ENCODE results near the gene KCNQ2. TPM values are rescaled to one million over a fixed set of nuclear protein-coding genes. Genes with fewer than 3 reads are reported as not detected.

KCNQ2 gene
- polyA plus RNA-seq, 3 donors from 2014 or later: 0.73 TPM; not detected in 2

GRCh38 chr20:63377951-63378381 is 94.5 kb downstream of the KCNQ2 start:
- no peak for DNase-seq
- Mint-ChIP-seq H3K27ac (no peak overlapping the region), H3K4me3 (no peak overlapping the region), H3K4me1 (no peaks in the 10 kb centered on the region), H3K27me3 (ENCODE audit: low read depth in 3 of 3) (peaks cover 0 to 2% (median 1%) of the 10 kb centered on the region in 3 donors), H3K9me3 (no peaks in the 10 kb centered on the region), H3K36me3 (no peaks in the 10 kb centered on the region)

- DNase-seq: no peak
- Mint-ChIP-seq H3K4me1 (no peaks in the 10 kb centered on the region), H3K4me3 (no peak overlapping the region), H3K36me3 (no peaks in the 10 kb centered on the region), H3K9me3 (no peaks in the 10 kb centered on the region), H3K27ac (no peak overlapping the region), H3K27me3 (ENCODE audit: low read depth in 3 of 3) (peaks cover 0 to 5% (median 1%) of the 10 kb centered on the region in 3 donors)
These were observed 95.1 kb downstream of the KCNQ2 start for GRCh38 chr20:63377256-63377941.

DNA sequence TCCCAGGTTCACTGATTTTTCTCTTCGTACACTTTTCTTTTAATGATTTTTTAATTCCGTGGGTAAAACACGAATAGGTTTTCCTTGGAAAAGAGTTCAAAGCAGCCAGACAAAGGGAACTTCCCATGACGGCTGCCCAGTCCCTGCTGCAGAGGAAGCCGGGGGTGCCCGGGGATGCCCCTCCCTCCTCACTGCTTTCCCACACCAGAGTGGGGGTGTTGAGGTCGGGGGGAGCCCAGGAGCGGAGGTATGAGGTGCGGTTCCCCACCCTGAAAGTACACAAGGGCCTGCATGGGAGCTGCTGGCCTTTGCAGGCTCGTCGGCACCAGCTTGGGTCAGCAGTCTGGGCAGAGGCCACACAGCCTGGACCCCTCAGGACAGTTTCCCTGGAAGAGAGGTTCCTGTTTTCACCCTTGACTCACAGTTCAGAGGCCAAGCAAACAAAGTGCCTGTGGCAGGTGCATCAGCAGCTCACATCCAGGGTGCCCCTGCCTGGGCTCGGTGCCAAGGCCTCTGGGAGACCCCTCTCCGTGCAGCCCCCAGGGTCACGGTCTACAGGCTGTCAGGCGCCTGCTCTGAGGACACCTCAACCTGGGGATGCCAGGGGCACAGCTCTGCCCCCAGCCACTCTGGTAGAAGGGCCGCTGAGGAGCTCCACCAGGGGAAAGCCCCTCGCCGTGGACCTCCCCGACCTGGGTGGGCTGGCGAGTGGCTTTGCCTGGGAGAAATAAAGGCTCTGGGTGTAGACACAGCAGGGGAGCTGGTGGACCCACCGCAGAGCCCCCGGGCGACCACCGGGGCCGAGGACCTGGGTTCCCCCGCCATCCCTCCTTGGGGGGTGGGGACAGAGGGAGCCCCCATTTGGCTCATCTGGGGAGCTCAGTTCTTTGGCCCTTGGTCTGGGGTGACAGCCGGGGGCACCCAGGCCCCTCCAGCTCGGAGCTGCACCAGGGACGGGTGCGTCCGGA is 95.9 kb downstream of the KCNQ2 start:
- Mint-ChIP-seq H3K9me3 (no peaks in the 10 kb centered on the region), H3K4me1 (no peaks in the 10 kb centered on the region), H3K4me3 (no peak overlapping the region), H3K27me3 (ENCODE audit: low read depth in 3 of 3) (peaks cover 0 to 5% (median 1%) of the 10 kb centered on the region in 3 donors), H3K27ac (no peak overlapping the region), H3K36me3 (no peaks in the 10 kb centered on the region)
- DNase-seq: no peak

- Mint-ChIP-seq H3K27me3 (ENCODE audit: low read depth in 3 of 3) (peaks cover 0 to 5% (median 1%) of the 10 kb centered on the region in 3 donors), H3K9me3 (no peaks in the 10 kb centered on the region), H3K27ac (no peak overlapping the region), H3K4me1 (no peaks in the 10 kb centered on the region), H3K4me3 (no peak overlapping the region), H3K36me3 (no peaks in the 10 kb centered on the region)
- DNase-seq: no peak
These were observed 97.0 kb downstream of the KCNQ2 start for GRCh38 chr20:63375438-63375837.

DNA sequence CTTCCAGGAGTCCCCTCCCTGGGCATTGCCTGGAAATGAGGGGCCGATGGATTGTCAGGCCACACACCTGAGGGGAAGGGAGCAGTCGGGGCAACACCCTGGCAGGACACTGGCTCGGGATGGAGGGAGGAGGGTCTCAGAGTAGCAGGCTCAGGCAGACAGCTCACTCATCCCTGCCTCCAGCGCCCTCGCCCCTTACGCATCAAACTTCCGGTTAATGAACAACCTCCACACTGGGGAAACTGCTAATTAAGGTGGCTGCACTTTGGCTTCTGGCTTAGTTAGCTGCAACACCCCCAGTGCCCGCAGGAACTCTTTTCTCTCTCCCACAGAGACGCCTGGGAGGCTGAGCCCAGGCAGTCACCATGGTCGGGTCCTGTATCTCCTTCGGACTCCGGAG is 98.0 kb downstream of the KCNQ2 start:
- no peak for DNase-seq
- H3K27ac Mint-ChIP-seq: no peak overlapping the region
- no peaks in the 10 kb centered on the region for H3K9me3 Mint-ChIP-seq
- no peaks in the 10 kb centered on the region for H3K4me1 Mint-ChIP-seq
- no peak overlapping the region for H3K4me3 Mint-ChIP-seq
- H3K36me3 Mint-ChIP-seq: no peaks in the 10 kb centered on the region
- peaks cover 0 to 5% (median 1%) of the 10 kb centered on the region in 3 donors for H3K27me3 Mint-ChIP-seq (ENCODE audit: low read depth in 3 of 3)

DNA sequence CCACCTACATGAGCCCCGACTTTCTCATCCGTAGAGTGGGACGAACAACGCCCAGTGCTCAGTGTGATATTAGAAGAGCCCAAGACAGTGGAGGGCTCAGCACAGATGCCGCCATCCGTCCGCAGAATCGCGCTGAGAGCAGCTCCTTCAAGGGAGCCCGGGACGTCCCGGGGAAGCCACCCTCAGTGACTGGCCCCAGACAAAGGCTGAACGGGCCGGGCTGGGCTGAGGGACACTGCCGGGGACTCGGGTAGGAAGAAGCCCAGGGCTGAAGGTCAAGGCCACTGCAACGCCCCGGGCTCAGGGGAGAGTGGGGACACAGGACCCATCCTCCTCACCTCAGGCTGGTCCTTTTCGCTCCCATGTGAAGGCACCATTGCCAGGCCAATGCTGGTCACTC is 98.5 kb downstream of the KCNQ2 start:
- Mint-ChIP-seq H3K27ac (no peak overlapping the region), H3K9me3 (no peaks in the 10 kb centered on the region), H3K4me1 (no peaks in the 10 kb centered on the region), H3K36me3 (no peaks in the 10 kb centered on the region), H3K4me3 (no peak overlapping the region), H3K27me3 (ENCODE audit: low read depth in 3 of 3) (peaks cover 0 to 7% (median 1%) of the 10 kb centered on the region in 3 donors)
- DNase-seq: no peak

DNA sequence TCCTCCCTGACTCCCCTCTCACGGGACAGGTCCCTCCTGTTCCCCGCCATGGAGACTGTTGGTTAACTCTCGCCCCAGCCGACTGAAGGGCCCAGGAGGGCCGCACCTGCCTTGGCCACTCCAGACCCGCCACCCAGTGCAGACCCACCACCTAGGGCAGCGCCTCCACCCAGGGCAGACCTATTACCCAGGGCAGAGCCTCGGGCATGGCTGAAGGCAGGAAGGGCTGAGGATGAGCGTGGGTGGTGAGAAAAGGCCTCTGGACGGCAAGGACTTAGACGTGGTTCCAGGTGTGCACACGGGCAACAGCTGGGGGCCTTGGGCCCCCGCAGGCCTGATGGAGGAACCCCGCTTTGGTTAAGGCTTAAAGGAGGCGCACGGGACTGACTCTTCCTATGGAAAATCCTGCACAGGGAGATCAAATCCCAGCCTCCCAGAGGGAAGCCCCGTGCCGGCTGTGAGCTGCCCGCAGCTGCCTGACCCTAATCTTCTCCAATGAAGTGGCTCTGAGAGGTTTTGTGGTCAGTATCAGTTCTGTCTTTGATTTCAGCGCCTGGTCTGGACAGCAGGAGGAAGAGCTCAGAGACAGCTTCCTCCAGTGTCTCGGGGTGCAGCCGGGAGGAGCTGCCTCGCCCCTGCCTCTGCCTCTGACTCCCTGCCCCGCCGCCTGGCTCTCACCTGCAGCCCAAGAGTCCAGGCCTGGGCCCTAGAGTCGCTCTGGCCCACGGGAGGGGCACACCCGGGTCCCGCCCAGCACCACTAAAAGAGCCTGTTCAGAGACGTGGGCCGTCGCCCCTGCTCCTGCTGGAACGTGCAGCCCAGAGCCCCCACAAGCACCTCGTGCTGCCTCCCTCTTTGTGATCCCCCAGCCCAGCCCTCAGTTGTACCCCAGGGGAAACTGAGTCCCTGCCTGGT is 99.2 kb downstream of the KCNQ2 start:
- Mint-ChIP-seq H3K27ac (no peak overlapping the region), H3K4me1 (no peaks in the 10 kb centered on the region), H3K9me3 (no peaks in the 10 kb centered on the region), H3K27me3 (ENCODE audit: low read depth in 3 of 3) (peaks cover 0 to 7% (median 0%) of the 10 kb centered on the region in 3 donors), H3K4me3 (no peak overlapping the region), H3K36me3 (no peaks in the 10 kb centered on the region)
- DNase-seq: no peak

- H3K4me1 Mint-ChIP-seq: no peaks in the 10 kb centered on the region
- no peak overlapping the region for H3K4me3 Mint-ChIP-seq
- H3K27ac Mint-ChIP-seq: no peak overlapping the region
- peaks cover 1 to 7% (median 1%) of the 10 kb centered on the region in 3 donors for H3K27me3 Mint-ChIP-seq (ENCODE audit: low read depth in 3 of 3)
- no peak for DNase-seq
- no peaks in the 10 kb centered on the region for H3K36me3 Mint-ChIP-seq
- H3K9me3 Mint-ChIP-seq: no peaks in the 10 kb centered on the region
These were observed 101.1 kb downstream of the KCNQ2 start for GRCh38 chr20:63371291-63371865.

- no peaks in the 10 kb centered on the region for H3K9me3 Mint-ChIP-seq
- no peaks in the 10 kb centered on the region for H3K36me3 Mint-ChIP-seq
- H3K4me1 Mint-ChIP-seq: no peaks in the 10 kb centered on the region
- no peak overlapping the region for H3K4me3 Mint-ChIP-seq
- peaks cover 1 to 7% (median 1%) of the 10 kb centered on the region in 3 donors for H3K27me3 Mint-ChIP-seq (ENCODE audit: low read depth in 3 of 3)
- no peak overlapping the region for H3K27ac Mint-ChIP-seq
- no peak for DNase-seq
These were observed 101.8 kb downstream of the KCNQ2 start for GRCh38 chr20:63370618-63371187.

DNA sequence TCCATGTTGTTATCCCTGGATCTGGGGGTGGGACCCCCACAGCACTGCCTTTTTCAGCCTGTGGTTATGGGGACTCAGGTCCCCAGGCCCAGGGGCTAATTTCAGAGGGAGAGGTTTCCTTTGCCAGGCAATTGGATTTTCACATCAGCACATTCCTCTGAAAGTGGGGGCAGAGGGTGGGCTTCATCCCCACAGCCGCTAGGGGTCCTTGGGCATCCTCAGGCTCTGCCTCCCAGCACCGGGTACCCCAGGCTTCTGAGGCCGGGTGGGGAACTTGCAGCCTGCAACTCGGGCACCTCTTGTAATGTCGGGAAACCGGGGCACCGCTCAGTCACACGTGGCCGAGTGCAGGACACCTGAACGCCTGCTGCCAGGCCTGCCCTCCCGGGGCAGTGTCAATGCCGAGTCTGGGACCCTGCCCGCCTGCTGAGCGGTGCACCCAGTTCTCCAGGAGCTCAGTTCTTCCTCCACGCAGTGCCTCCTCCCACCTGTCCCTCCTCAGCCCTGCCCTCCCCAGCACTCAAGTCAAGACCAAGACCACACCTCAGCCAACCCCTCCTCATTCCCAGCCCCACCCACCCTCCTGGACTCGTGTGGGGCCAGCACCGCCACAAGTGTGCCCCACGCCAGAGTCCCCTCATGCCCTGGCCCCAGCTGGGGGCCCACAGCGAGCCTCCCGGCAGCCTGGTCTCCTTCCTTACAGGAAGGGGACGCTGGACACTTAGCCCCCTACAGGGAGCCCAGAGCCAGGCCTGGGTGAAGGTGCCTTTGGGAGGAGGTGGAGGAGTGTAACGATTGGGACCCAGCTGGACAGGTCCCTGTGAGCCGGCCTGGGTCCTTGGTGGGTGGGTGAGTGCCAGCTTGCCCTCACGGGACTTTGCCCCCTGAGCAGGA is 102.5 kb downstream of the KCNQ2 start:
- no peak overlapping the region for H3K4me3 Mint-ChIP-seq
- no peak overlapping the region for H3K27ac Mint-ChIP-seq
- H3K27me3 Mint-ChIP-seq (ENCODE audit: low read depth in 3 of 3): peaks cover 1 to 5% (median 1%) of the 10 kb centered on the region in 3 donors
- DNase-seq: no peak
- H3K4me1 Mint-ChIP-seq: no peaks in the 10 kb centered on the region
- H3K9me3 Mint-ChIP-seq: no peaks in the 10 kb centered on the region
- no peaks in the 10 kb centered on the region for H3K36me3 Mint-ChIP-seq

- Mint-ChIP-seq H3K4me3 (no peak overlapping the region), H3K36me3 (no peaks in the 10 kb centered on the region), H3K4me1 (no peaks in the 10 kb centered on the region), H3K27me3 (ENCODE audit: low read depth in 3 of 3) (peaks cover 1 to 5% (median 1%) of the 10 kb centered on the region in 3 donors), H3K27ac (no peak overlapping the region), H3K9me3 (no peaks in the 10 kb centered on the region)
- no peak for DNase-seq
These were observed 103.4 kb downstream of the KCNQ2 start for GRCh38 chr20:63369024-63369530.

DNA sequence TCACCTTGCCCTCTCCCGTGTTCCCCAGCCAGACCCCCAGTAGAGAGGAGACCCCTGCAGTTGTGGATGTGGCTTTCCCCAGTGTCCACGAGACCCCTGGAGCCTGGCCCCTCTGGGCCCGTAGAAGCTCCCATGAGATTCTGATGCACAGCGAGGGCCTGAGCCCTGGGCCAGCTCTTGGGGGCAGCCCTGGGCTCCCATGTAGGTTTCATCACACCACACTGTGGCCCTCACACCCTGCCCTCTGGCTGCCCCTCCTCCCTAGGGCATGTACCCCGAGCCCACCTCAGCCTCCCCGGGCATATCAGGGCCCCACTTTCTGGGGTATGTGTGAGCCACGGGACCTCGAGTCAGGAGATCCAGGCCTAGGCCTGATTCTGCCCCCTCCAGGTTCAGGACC is 104.3 kb downstream of the KCNQ2 start:
- DNase-seq: no peak
- no peak overlapping the region for H3K27ac Mint-ChIP-seq
- peaks cover 1 to 5% (median 5%) of the 10 kb centered on the region in 3 donors for H3K27me3 Mint-ChIP-seq (ENCODE audit: low read depth in 3 of 3)
- no peaks in the 10 kb centered on the region for H3K9me3 Mint-ChIP-seq
- H3K4me1 Mint-ChIP-seq: no peaks in the 10 kb centered on the region
- no peaks in the 10 kb centered on the region for H3K36me3 Mint-ChIP-seq
- H3K4me3 Mint-ChIP-seq: no peak overlapping the region
